Smooth muscle cell (in vitro differentiated cells): ENCODE measurements around the gene B3GNT7. TPM values are rescaled to one million over a fixed set of nuclear protein-coding genes. Genes with fewer than 3 reads are reported as not detected.
A peak's percentile ranks its signal among the peaks of the same experiment; 100 is the strongest.
"Not testable (repeated sequence)": the region's sequence is repeated elsewhere in the genome, so short reads cannot be mapped to it uniquely, and the experiment has no call there.

Experiments used
- DNase-seq: peaks from one replicate; lab custom pipeline; 2025; ENCODE audit not compliant: unreplicated experiment; lab: John Stamatoyannopoulos, UW
- H2AFZ ChIP-seq: fragments of 200-600 bp; sonication (generic); 2 replicates; pipeline ENCODE4 v1.6.0; 2016; ENCODE audit warnings: antibody characterized with exemption, low read depth, mild to moderate bottlenecking
- H3F3A ChIP-seq: fragments of 200-600 bp; sonication (generic); 2 replicates; pipeline ENCODE4 v1.6.0; 2017; ENCODE audit warnings: antibody characterized with exemption, low read depth
- H3K27ac ChIP-seq: fragments of 200-600 bp; sonication (generic); 2 replicates; pipeline ENCODE4 v1.5.1; 2016; ENCODE audit warnings: low read depth, mild to moderate bottlenecking
- H3K27me3 ChIP-seq: fragments of 200-600 bp; sonication (generic); 2 replicates; pipeline ENCODE4 v1.6.1; 2016; ENCODE audit warnings: low read depth, mild to moderate bottlenecking
- H3K36me3 ChIP-seq: fragments of 200-600 bp; sonication (generic); 2 replicates; pipeline ENCODE4 v1.5.1; 2016; ENCODE audit warnings: low read depth
- H3K4me1 ChIP-seq: fragments of 200-600 bp; sonication (generic); 2 replicates; pipeline ENCODE4 v1.5.1; 2016; ENCODE audit warnings: low read depth
- H3K4me2 ChIP-seq: fragments of 200-600 bp; sonication (generic); 2 replicates; pipeline ENCODE4 v1.6.0; 2016; ENCODE audit warnings: mild to moderate bottlenecking
- H3K4me3 ChIP-seq: fragments of 200-600 bp; sonication (generic); 2 replicates; pipeline ENCODE4 v1.5.1; 2016; ENCODE audit warnings: mild to moderate bottlenecking
- H3K79me2 ChIP-seq: fragments of 200-600 bp; sonication (generic); 2 replicates; pipeline ENCODE4 v1.6.0; 2016; ENCODE audit warnings: low read depth, mild to moderate bottlenecking
- H3K9ac ChIP-seq: fragments of 200-600 bp; sonication (generic); 2 replicates; pipeline ENCODE4 v1.6.0; 2016; ENCODE audit warnings: low read depth
- H3K9me3 ChIP-seq: fragments of 200-600 bp; sonication (generic); replicated peaks from 2 replicates; pipeline ENCODE4 v1.5.1; 2016; ENCODE audit warnings: low read depth
- H4K20me1 ChIP-seq: fragments of 200-600 bp; sonication (generic); 2 replicates; pipeline ENCODE4 v1.6.0; 2016; ENCODE audit warnings: low read depth
- WGBS: methylation state at CpG from one replicate; pipeline ENCODE4 v1.1.7; 2016; ENCODE audit warnings: low lambda C conversion rate; 5-methylcytosine and 5-hydroxymethylcytosine counted together
- polyA plus RNA-seq: library from polyadenylated mRNA; unstranded; fragments of >200 nt; fragmentation: Nextera tagmentation; extraction: Ambion mirVana; gene quantifications from 2 replicates; pipeline ENCODE4 v1.2.1, GENCODE V29; 2016
- total RNA-seq: library from RNA; depleted of rRNA; stranded (reverse); fragments of >200 nt; gene quantifications from 2 replicates; pipeline ENCODE4 v1.2.3, GENCODE V29; 2014
- TF ChIP-seq, protein P1 (sequence below): fragments of 200-600 bp; sonication (generic); IDR thresholded peaks from 2 replicates; pipeline ENCODE4 v1.5.1; 2017; ENCODE audit warnings: borderline replicate concordance, mild to moderate bottlenecking, antibody characterized with exemption; ENCODE audit not compliant: insufficient read depth, poor library complexity, severe bottlenecking

B3GNT7 gene
- total and polyA plus RNA-seq, 2 experiments from 2014 or later = 0.62 to 0.85 TPM

DNA sequence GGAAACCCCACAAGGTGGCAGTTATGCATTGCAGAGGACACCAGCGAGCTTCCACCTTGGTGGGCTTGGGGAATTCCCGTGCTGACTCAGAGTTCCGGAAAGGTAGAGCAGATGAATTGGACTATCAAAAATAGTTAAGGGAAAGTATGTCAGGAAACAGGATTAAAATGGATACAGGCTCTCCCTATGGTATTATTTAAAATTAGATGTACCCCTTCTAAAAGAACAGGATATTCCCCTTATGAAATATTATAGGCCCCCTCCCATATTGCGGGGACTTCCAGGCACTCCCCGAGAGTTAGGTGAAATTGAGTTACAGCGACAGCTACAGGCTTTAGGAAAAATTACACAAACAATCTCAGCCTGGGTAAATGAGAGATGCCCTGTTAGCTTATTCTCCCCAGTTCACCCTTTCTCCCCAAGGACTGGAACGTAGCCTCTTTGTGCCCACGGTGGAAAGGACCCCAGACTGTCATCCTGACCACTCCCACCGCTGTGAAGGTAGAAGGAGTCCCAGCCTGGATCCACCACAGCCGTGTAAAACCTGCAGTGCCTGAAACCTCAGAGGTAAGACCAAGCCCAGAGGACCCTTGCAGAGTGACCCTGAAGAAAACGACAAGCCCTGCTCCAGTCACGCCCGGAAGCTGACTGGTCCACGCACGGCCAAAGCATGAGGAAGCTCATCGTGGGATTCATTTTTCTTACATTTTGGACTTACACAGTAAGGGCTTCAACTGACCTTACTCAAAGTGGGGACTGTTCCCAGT, 10.3 kb downstream of the B3GNT7 start:
- not testable (repeated sequence) for H3K79me2 ChIP-seq, H3K9ac ChIP-seq, H3K9me3 ChIP-seq, H3K27me3 ChIP-seq, H3F3A ChIP-seq, H2AFZ ChIP-seq, H3K36me3 ChIP-seq, H3K4me3 ChIP-seq, H4K20me1 ChIP-seq, DNase-seq, H3K27ac ChIP-seq
- Histone ChIP-seq H3K4me1 (peaks cover 20% of the 10 kb centered on the region), H3K4me2 (peak overlapping the region; percentile 30)
- TF ChIP-seq, protein P1, sequence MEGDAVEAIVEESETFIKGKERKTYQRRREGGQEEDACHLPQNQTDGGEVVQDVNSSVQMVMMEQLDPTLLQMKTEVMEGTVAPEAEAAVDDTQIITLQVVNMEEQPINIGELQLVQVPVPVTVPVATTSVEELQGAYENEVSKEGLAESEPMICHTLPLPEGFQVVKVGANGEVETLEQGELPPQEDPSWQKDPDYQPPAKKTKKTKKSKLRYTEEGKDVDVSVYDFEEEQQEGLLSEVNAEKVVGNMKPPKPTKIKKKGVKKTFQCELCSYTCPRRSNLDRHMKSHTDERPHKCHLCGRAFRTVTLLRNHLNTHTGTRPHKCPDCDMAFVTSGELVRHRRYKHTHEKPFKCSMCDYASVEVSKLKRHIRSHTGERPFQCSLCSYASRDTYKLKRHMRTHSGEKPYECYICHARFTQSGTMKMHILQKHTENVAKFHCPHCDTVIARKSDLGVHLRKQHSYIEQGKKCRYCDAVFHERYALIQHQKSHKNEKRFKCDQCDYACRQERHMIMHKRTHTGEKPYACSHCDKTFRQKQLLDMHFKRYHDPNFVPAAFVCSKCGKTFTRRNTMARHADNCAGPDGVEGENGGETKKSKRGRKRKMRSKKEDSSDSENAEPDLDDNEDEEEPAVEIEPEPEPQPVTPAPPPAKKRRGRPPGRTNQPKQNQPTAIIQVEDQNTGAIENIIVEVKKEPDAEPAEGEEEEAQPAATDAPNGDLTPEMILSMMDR = peak; percentile 54
- WGBS = 44% methylated on average over 16 of the region's 16 CpGs

DNA sequence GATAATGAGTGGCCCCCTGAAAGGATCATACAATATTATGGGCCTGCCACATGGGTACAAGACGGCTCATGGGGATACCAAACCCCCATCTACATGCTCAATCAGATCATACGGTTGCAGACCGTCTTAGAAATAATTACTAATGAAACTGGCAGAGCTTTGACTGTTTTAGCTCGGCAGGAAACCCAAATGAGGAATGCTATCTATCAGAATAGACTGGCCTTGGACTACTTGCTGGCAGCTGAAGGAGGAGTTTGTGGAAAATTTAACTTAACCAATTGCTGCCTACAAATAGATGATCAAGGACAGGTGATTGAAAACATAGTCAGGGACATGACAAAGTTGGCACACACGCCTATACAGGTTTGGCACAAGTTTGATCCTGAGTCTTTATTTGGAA, 12.2 kb downstream of the B3GNT7 start:
- not testable (repeated sequence) for H3K36me3 ChIP-seq, H3K27me3 ChIP-seq, H4K20me1 ChIP-seq, H3K9ac ChIP-seq, H3K27ac ChIP-seq, H3K9me3 ChIP-seq, H3K79me2 ChIP-seq, DNase-seq, H3K4me3 ChIP-seq, H3F3A ChIP-seq, H2AFZ ChIP-seq, H3K4me2 ChIP-seq
- peaks cover 12% of the 10 kb centered on the region for H3K4me1 ChIP-seq
- WGBS = 89% methylated on average over 5 of the region's 5 CpGs

DNA sequence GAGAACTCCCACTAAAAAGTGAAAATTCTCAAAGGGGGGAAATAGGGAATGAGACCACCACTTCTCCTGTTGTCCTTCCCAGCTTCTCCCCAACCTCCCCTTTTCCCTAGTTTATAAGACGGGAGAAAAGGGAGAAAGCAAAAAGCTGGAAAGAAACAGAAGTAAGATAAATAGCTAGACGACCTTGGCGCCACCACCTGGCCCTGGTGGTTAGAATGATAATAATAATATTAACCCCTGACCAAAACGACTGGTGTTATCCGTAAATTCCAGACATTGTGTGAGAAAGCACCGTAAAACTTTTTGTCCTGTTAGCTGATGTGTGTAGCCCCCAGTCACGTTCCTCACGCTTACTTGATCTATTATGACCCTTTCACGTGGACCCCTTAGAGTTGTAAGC, 12.8 kb downstream of the B3GNT7 start:
- H3K9me3 ChIP-seq, H3K4me1 ChIP-seq, H3K27me3 ChIP-seq, DNase-seq, H3K27ac ChIP-seq, H3K9ac ChIP-seq, H3F3A ChIP-seq, H3K79me2 ChIP-seq, H3K4me3 ChIP-seq, H2AFZ ChIP-seq, H3K36me3 ChIP-seq, H4K20me1 ChIP-seq: not testable (repeated sequence)
- 84% methylated on average over 9 of the region's 9 CpGs for WGBS
- H3K4me2 ChIP-seq = peak overlapping the region; percentile 39

DNA sequence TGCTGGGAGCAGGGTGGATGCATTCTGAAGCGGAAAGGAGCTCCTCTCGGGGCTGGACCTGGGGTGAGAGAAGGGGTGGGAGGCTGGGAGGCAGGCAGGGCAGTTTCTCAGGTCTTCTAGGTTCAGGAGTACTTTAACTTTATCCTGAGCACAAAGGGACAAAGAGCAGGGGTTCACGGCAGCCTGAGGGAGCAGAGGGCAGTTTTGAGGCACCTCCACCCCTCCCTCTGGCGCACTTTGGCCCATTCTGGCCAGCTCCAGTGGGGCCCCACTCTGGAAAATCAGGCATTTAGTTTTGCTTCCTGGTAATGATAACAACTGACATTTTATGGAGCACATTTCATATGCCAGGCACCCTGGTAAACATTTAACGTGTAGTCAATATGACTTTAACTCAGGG, 14.3 kb downstream of the B3GNT7 start:
- DNase-seq = no peak
- H3K4me1 ChIP-seq = peaks cover 6% of the 10 kb centered on the region
- WGBS = 93% methylated on average over 5 of the region's 5 CpGs
- no peak overlapping the region for H3K4me3 ChIP-seq
- H3K27me3 ChIP-seq = peaks cover 7% of the 10 kb centered on the region
- no peaks in the 10 kb centered on the region for H3K36me3 ChIP-seq
- no peaks in the 10 kb centered on the region for H4K20me1 ChIP-seq
- no peak overlapping the region for H3K27ac ChIP-seq
- H3K9ac ChIP-seq = no peak overlapping the region
- no peaks in the 10 kb centered on the region for H3F3A ChIP-seq
- H2AFZ ChIP-seq = no peak overlapping the region
- H3K4me2 ChIP-seq = no peak overlapping the region
- TF ChIP-seq, protein P1 = no peak
- H3K9me3 ChIP-seq = no peaks in the 10 kb centered on the region
- no peaks in the 10 kb centered on the region for H3K79me2 ChIP-seq
